B cell (primary cell): ENCODE measurements around the gene MED8. TPM values are rescaled to one million over a fixed set of nuclear protein-coding genes. Genes with fewer than 3 reads are reported as not detected.

Experiments used
- ATAC-seq: fragments of 200-7000 bp; cut with Tn5 transposase; one replicate; pipeline ENCODE4 v1.10.0; 2021; ENCODE audit warnings: low read depth, mild to moderate bottlenecking, moderate number of reproducible peaks, moderate library complexity
- CTCF ChIA-PET: fragments of 350-600 bp; sonication (Branson Sonifier 250); formaldehyde crosslinking; loops from one replicate; lab custom pipeline; 2021; ENCODE audit warnings: antibody characterized with exemption, inconsistent platforms; lab: Charles Lee
- POLR2A ChIA-PET: fragments of 350-600 bp; sonication (Branson Sonifier 250); formaldehyde crosslinking; loops from one replicate; lab custom pipeline; 2021; ENCODE audit warnings: antibody characterized with exemption; lab: Charles Lee
- DNase-seq: peaks from one replicate; pipeline ENCODE4 v3.0.0; 2013
- H2AFZ ChIP-seq: 2 replicates; pipeline ENCODE4 v1.6.1; 2012; ENCODE audit warnings: mild to moderate bottlenecking, low read depth, low read length; ENCODE audit not compliant: insufficient read depth, poor library complexity, severe bottlenecking
- H3K27ac ChIP-seq, 2 donors: 1 replicate in 1 of 2; 2 replicates in 1 of 2; pipeline ENCODE4 v1.5.1; 2012 to 2013; ENCODE audit warnings: low read length in 2 of 2, mild to moderate bottlenecking in 2 of 2, moderate library complexity in 1 of 2
- H3K27me3 ChIP-seq, 4 experiments: fragments of 200-600 bp in 1 of 4; sonication (generic) in 1 of 4; replicated peaks in 1 of 4; 1 replicate in 2 of 4; 2 replicates in 2 of 4; pipeline versions ENCODE4 v1.6.1 to v1.7.0; 2013 to 2016; ENCODE audit warnings: low read length in 3 of 4, mild to moderate bottlenecking in 2 of 4, mixed read lengths in 1 of 4, moderate library complexity in 1 of 4; ENCODE audit not compliant: insufficient read depth in 4 of 4, control insufficient read depth in 3 of 4; ENCODE audit errors: control extremely low read depth in 1 of 4
- H3K36me3 ChIP-seq, 2 experiments: replicated peaks in 1 of 2; 1 replicate in 1 of 2; 2 replicates in 1 of 2; pipeline versions ENCODE4 v1.6.1 to v1.7.1; 2013; ENCODE audit warnings: low read length in 1 of 2; ENCODE audit not compliant: insufficient read depth in 2 of 2, control insufficient read depth in 1 of 2; ENCODE audit errors: control extremely low read depth in 1 of 2, extremely low read depth in 1 of 2
- H3K4me1 ChIP-seq, 2 donors: fragments of 200-600 bp in 1 of 2; sonication (generic) in 1 of 2; 1 replicate in 1 of 2; 2 replicates in 1 of 2; pipeline versions ENCODE4 v1.5.1 to v1.6.1; 2013 to 2017; ENCODE audit warnings: low read length in 2 of 2; ENCODE audit not compliant: control insufficient read depth in 2 of 2, insufficient read depth in 2 of 2
- H3K4me2 ChIP-seq: replicated peaks from 2 replicates; pipeline ENCODE3; 2012; ENCODE audit warnings: mild to moderate bottlenecking, low read depth, low read length; ENCODE audit not compliant: poor library complexity, severe bottlenecking
- H3K4me3 ChIP-seq, 5 experiments: fragments of 200-600 bp in 1 of 5; sonication (generic) in 1 of 5; 1 replicate in 3 of 5; 2 replicates in 2 of 5; pipeline versions ENCODE4 v1.5.1 to v1.7.0; 2011 to 2016; ENCODE audit warnings: low read length in 4 of 5, mild to moderate bottlenecking in 4 of 5, low read depth in 2 of 5, control low read depth in 1 of 5, moderate library complexity in 1 of 5; ENCODE audit not compliant: insufficient read depth in 1 of 5; ENCODE audit errors: control extremely low read depth in 1 of 5, extremely low read depth in 1 of 5
- H3K79me2 ChIP-seq: fragments of 200-600 bp; sonication (generic); one replicate; pipeline ENCODE4 v1.6.0; 2016; ENCODE audit warnings: low read length; ENCODE audit not compliant: control insufficient read depth, insufficient read depth
- H3K9ac ChIP-seq: fragments of 200-600 bp; sonication (generic); 2 replicates; pipeline ENCODE4 v1.6.1; 2017; ENCODE audit warnings: mild to moderate bottlenecking, low read length, moderate library complexity
- H3K9me3 ChIP-seq, 3 donors: one replicate each; pipeline versions ENCODE4 v1.6.1 to v1.7.1; 2013; ENCODE audit warnings: low read length in 2 of 3; ENCODE audit not compliant: control insufficient read depth in 2 of 3, insufficient read depth in 1 of 3; ENCODE audit errors: control extremely low read depth in 1 of 3
- H4K20me1 ChIP-seq: 2 replicates; pipeline ENCODE4 v1.6.0; 2012; ENCODE audit warnings: mild to moderate bottlenecking, low read length; ENCODE audit not compliant: insufficient read depth, control insufficient read depth, poor library complexity, severe bottlenecking
- H3K27ac Mint-ChIP-seq: one replicate; pipeline ENCODE4 v1.8.0; 2021; ENCODE audit warnings: mixed read lengths
- H3K27me3 Mint-ChIP-seq: one replicate; pipeline ENCODE4 v1.8.0; 2021; ENCODE audit warnings: mixed read lengths
- H3K4me1 Mint-ChIP-seq: one replicate; pipeline ENCODE4 v1.8.0; 2021; ENCODE audit warnings: mixed read lengths
- H3K4me3 Mint-ChIP-seq: one replicate; pipeline ENCODE4 v1.8.0; 2021; ENCODE audit warnings: mixed read lengths
- H3K9me3 Mint-ChIP-seq: one replicate; pipeline ENCODE4 v1.8.0; 2022; ENCODE audit warnings: mixed read lengths; ENCODE audit not compliant: insufficient read depth
- CTCF ChIP-seq: fragments of 200-600 bp; IDR thresholded peaks from one replicate; pipeline ENCODE4 v1.8.0; 2022; ENCODE audit warnings: antibody characterized with exemption, mild to moderate bottlenecking
- EZH2 ChIP-seq: IDR thresholded peaks from 2 replicates; pipeline ENCODE4 v1.6.1; 2012; ENCODE audit warnings: borderline replicate concordance, low read depth, mild to moderate bottlenecking, moderate library complexity, low read length; ENCODE audit not compliant: insufficient read depth, poor library complexity, severe bottlenecking
- WGBS: methylation state at CpG from one replicate; pipeline ENCODE4 v1.1.5; 2013; ENCODE audit warnings: missing lambda C conversion rate; ENCODE audit not compliant: insufficient coverage; 5-methylcytosine and 5-hydroxymethylcytosine counted together
- intact Hi-C: fragments of 100-400 bp; cut with micrococcal nuclease; formaldehyde crosslinking; loops from one replicate; pipeline ENCODE4 v1.10.0; 2022
- polyA plus RNA-seq: library from polyadenylated mRNA; depleted of rRNA; stranded (reverse); fragments of >200 nt; gene quantifications from 2 replicates; pipeline ENCODE4 v1.2.3, GENCODE V29; 2012
- total RNA-seq, 2 donors: library from RNA; stranded (reverse); fragments of 120-200 nt in 1 of 2; gene quantifications; 1 replicate in 1 of 2; 2 replicates in 1 of 2; pipeline versions ENCODE4 v1.2.3 to v1.2.4, GENCODE V29; 2013 to 2022

The MED8 gene
- total and polyA plus RNA-seq, 2 donors (not counting 1 experiment from before 2014, with no cell fraction given) = 12.0 to 30.0 TPM

GRCh38 chr1:43395523-43395922, 5.9 kb upstream of the MED8 start:
- Mint-ChIP-seq H3K4me3 (no peak overlapping the region), H3K27me3 (no peaks in the 10 kb centered on the region), H3K9me3 (no peaks in the 10 kb centered on the region), H3K27ac (no peak overlapping the region), H3K4me1 (peaks cover 17% of the 10 kb centered on the region)
- intact Hi-C loops = no loop called here
- H4K20me1 ChIP-seq = peaks cover 31% of the 10 kb centered on the region
- ChIA-PET POLR2A (no interaction called here), CTCF (interaction anchor here (1.1 kb wide), 1 partner anchor 19 kb away, joined by 5 read pairs; no protein-coding TSS in a partner anchor)
- no peaks in the 10 kb centered on the region for H3K27me3 ChIP-seq
- no peak overlapping the region for H2AFZ ChIP-seq
- H3K4me1 ChIP-seq = peaks cover 5 to 6% of the 10 kb centered on the region in 2 donors
- H3K4me3 ChIP-seq = no peak overlapping the region
- 100% methylated on average over 1 of the region's 4 CpGs for WGBS
- H3K4me2 ChIP-seq = no peak overlapping the region
- DNase-seq = no peak
- no peak for TF ChIP-seq EZH2
- no peak for TF ChIP-seq CTCF
- ATAC-seq = no peak
- no peak overlapping the region for H3K9ac ChIP-seq
- H3K79me2 ChIP-seq = peaks cover 64% of the 10 kb centered on the region
- H3K36me3 ChIP-seq = peaks cover 7 to 11% of the 10 kb centered on the region in 2 experiments
- no peaks in the 10 kb centered on the region for H3K9me3 ChIP-seq
- H3K27ac ChIP-seq = no peak overlapping the region

GRCh38 chr1:43392702-43393101, 3.1 kb upstream of the MED8 start:
- Histone ChIP-seq H2AFZ (no peak overlapping the region), H3K27me3 (no peaks in the 10 kb centered on the region), H3K4me2 (no peak overlapping the region), H3K36me3 (peaks cover 6 to 8% of the 10 kb centered on the region in 2 experiments), H3K9me3 (no peaks in the 10 kb centered on the region), H3K9ac (no peak overlapping the region), H3K79me2 (peaks cover 76% of the 10 kb centered on the region), H4K20me1 (peaks cover 30% of the 10 kb centered on the region), H3K4me1 (peaks cover 20 to 24% of the 10 kb centered on the region in 2 donors), H3K4me3 (no peak overlapping the region), H3K27ac (no peak overlapping the region)
- no peak for DNase-seq
- no peaks in the 10 kb centered on the region for H3K27me3 Mint-ChIP-seq
- TF ChIP-seq CTCF (no peak), EZH2 (no peak)
- H3K9me3 Mint-ChIP-seq = no peaks in the 10 kb centered on the region
- no peak overlapping the region for H3K27ac Mint-ChIP-seq
- 54% methylated on average over 2 of the region's 3 CpGs for WGBS
- ATAC-seq = no peak
- POLR2A ChIA-PET = no interaction called here
- H3K4me1 Mint-ChIP-seq = peaks cover 41% of the 10 kb centered on the region
- CTCF ChIA-PET = no interaction called here
- intact Hi-C loops = no loop called here
- H3K4me3 Mint-ChIP-seq = no peak overlapping the region
